Stimulated activated CD4-positive, alpha-beta T cell treated with anti-CD3 and anti-CD28 coated beads, TNF-alpha, amount 100 ng/mL, for 4 hours (primary cell): ENCODE measurements around the gene CHCHD4.
"Not testable (repeated sequence)": the region's sequence is repeated elsewhere in the genome, so short reads cannot be mapped to it uniquely, and the experiment has no call there.

Experiments
- DNase-seq, 3 experiments: peaks; one replicate each; pipeline ENCODE4 v3.0.0-alpha.2; 2020; ENCODE audit warnings: low read depth in 3 of 3

Gene CHCHD4

DNA sequence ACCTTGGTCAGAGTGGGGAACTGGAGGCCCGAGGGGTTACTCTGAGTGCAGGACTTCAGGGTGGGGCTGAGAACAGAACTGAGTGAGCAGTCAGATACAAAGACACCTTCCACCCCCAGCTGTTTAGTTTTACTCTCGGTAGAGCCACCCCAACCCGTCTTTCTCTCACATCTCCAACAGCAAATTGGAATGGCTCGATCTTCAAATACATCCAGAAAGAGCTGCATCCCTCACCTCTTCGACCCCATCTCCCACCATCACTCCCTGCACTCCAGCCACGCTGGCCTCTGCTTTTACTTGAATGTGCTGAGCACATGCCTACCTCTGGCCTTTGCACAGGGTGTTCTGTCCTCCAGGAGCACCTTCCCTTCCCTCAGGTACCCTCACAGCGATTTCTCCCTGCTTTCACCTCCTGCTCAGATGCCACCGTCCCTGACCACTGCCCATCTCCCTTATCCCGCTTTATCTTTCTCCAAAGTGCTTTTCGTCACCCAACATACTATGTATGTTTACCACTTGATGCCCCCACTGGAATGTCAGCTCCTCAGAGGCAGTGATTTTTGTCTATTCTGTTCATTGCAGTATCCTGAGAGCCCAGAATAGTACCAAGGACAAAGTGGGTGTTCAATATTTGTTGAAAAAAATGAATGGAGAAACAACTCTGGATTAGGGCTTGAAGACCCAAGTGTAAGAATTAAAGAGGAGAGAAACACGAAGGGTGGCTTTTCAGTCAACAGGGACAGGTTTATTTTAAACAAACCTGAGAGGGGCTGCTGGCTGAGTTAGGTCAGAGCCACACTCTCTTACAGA, 4.4 kb downstream of the CHCHD4 start:
- no peak for DNase-seq

DNA sequence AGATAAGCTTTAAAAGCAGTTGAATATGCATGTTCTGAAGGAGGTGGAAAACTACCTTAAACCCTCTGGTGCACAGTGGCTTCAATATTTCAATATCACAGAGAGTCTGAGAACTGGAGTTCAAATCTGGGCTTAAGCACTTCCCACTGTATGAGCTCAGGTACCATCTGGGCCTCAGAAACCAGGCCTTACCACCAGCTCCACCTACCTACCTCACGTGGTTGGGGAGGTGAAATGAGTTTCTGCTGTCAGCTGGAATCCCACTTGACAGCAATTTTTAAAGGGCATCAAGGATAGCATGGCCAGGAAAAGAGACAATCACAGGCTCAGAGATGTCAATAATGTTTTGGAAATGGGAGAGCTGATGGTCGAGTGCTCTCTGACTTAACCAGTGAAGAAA, 5.0 kb downstream of the CHCHD4 start:
- DNase-seq = no peak

DNA sequence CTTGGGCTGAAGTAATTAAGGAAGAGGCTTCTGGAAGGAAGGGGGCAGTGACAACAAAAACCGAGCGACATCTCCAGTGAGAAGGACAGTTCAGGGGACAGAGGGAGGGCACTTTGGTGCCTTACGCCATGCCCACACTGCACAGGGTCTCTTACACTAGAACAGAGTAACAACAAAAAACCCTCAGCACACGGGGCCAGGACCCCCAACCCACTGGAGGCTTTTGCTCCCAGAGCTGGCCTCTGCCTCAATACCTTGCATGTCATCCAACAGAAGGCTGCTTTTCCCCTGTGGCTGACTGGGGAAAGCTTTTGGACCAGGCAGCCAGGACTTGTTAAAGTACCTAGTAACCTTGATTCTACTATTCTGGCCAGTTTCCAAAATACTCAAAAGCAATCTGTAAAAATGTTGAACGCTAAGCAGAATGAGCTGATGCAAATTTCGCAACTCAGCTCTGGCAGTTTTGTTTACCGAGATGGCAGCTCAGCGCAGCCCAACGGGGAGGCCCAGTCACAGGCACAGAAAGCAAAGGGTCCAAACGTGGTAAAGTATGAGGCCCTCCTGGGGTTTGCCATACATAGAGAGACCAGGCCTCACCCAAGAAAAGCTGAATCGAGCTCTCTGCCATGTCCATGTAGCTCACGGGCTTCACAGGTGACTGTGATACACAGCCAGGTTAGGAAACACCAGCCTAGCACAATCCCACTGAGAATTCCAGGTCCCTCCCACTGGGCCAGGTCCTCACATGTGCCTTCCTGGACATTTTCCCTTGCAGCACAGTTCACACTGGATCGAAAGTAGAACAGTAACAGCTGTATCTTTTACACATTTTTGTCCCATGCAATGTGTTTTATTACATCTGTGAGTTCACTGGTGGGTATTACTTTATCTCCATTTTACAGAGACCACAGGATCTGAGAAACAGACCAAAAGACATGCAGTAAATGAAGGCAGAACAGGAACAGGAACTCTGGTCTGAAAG, 6.0 kb downstream of the CHCHD4 start:
- no peak for DNase-seq

DNA sequence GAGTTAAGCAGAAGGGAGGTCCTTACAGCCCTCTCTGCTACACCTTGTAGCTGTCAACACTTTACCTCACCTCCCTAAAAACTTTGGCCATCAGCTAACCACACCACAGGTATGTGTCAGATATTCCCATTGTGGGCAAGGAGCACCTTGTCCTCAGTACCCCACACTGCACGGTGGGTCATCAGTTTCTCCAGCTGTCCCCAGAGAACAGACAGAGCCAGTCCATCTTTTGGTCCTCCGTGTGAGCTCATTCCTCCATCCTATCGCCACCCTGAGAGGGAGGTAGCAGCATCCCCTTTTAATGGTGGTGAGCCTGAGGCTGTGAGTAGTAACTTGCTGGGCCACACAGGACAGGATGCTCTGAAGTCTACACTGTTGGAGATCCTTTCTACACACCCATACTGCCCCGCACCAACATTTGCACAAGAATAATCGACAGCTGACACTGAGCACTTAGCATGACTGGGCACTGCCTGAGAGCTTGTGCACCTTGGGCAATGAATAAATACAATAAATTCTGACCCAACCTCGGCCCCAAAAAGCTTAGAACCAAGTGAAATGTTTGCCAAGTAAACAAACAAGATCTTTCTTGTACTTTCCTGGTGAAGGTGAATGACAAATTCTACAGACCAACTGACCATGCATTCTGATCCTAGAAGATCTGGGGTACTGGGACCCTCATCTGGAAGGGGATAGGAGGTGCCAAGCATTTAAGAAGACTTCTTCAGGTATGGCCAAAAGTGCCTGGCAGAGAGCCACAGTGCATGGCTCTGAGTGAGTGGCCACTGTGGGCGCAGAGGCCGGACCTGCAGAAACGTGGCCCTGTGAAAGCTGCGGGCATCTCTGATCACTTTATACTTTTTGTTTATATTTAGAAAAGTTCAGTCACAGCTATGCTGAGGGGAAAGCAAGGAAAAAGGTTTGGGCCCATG, 6.9 kb downstream of the CHCHD4 start:
- no peak for DNase-seq

DNA sequence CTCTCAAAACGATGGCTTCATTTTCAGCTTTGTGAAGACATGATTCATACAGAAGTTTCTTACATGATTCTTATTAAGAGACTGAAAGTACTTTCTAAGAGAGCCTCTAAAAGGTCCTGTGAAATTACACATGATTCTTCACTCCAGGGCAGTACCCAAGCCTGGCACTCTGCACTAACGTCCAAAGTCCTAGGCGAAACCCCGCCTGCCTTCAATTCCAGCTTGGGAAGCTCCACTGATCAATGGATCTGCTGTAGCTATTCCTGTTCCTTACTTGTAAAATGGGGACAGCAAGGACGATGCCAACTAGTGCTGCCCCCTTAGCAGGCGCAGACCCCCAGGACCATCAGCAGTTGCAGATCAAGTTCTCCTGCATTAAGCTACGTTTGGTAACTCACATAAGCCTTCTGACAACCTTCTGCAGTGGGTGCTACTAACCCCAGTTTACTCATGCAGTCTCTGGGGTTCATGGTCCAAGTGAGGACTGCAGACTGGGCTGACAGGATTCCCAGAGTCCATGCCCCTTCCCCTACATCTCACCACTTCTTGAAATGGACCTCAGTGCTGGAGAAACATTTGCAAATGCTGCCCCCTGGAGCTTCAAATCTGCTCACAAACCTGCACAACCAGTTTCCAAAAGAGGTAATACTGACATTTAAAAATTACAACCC, 10.6 kb downstream of the CHCHD4 start:
- no peak for DNase-seq

DNA sequence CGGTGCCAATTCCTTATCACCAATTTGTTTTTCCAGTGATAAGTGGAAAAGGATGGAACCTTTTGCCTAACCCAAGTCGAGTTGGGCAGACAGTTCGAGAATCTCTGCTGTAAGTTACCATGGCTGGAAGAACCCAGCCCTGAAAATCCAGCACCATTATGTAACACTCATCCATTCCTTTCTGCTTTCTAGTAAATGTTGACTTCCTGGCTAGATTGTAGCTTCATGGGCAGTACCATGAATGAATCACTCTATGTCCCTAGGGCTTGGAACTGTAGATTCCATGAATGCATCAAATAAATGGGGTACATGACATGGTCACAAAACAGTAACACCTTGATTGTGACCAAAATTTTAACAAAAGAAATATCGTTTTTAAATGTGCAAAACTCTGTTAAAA, 14.0 kb downstream of the CHCHD4 start:
- DNase-seq = no peak

DNA sequence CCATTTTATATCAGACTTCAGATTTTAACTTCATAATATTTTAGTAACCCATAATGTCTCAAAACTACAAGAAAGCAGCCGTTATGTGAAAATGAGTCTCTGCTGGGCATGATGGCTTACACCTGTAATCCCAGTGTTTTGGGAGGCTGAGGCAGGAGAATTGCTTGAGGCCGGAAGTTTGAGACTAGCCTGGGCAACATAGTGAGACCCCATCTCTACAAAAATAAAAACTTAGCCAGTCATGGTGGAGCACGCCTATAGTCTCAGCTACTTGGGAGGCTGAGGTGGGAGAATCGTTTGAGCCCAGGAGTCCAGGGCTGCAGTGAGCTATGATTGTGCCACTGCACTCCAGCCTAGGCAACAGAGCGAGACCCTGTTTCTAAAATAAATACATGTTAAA, 14.8 kb downstream of the CHCHD4 start:
- not testable (repeated sequence) for DNase-seq

DNA sequence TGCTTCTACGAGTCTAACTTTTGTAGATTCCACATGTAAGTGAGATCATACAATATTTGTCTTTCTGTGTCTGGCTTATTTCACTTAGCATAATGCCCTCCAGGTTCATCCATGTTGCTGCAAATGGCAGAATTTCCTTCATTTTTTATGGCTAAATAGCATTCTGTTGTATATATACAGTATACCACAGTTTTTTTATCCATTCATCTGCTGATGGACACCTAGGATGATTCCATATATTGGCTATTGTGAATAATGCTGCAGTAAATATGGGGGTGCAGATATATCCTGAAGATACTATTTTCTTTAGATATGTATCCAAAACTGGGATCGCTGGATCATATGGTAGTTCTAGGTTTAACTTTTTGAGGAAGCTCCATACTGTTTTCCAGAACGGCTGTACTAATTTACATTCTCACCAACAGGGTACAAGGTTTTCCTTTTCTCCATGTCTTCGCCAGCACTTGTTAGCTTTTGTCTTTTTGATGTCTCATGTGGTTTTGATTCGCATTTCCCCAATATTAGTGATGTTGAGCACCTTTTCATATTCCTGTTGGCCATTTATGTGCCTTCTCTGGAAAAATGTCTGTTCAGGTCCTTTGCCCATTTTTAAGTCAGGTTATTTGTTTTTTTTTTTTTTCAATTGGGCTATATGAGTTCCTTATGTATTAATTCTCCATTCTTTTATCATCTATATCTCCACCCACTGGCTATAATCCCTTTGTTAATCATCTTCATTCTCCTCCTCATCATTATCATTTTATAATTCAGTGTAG, 26.9 kb downstream of the CHCHD4 start:
- no peak for DNase-seq

DNA sequence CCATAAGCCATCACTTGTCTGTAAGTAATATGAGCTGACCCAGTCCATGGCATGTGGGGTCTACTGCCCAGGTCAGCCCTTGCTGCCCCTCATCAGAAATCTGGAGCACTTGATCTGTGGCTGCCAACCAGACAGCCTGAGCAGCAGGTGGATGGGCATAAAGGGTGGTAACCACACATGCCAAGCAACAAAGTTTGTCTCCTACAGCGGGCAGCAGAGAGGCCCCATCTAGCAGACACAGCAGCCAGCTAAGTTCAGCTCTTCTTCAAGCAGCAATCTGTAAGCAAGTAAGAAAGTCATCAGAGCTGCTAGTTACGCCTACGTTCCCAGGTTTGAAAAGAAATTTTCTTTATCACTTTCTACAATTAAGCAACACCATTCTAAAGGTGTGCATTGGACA, 27.9 kb downstream of the CHCHD4 start:
- no peak for DNase-seq

DNA sequence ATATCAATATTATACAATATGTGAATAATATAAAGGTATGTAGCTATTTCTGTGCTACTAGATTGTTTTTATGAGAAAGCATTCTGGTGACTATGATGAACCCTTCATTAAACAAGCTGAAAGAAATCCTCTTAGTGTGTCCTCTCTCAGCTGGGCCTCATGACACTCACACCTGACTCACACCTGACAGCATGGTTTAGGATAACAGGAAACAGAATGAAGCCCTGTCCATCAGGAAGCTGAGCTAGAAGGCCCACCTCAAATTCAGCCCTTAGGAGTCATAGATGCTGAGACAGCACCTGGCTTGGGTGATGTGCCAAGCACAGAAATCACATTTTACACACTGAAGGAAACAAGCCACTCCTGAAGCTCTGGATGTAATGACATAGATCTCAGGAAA, 30.8 kb downstream of the CHCHD4 start:
- no peak for DNase-seq

DNA sequence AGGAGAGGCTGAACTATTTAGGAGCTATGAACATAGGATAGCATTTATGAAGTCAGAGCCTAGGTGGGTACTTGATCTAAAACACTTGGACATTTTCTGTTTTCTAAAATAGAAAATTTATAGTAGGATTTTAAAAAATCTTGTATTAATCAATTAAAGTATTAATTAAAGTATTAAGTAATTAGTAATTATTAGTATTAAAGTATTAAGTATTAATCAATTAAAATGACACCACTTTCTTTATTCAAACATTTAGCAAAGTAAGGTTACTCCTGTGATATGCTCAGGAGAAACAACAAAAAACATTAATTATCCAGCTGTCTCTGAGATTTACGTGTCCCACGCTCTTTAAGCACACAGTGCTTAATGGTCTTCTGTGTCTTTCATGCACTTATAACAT, 32.2 kb downstream of the CHCHD4 start:
- DNase-seq = no peak

DNA sequence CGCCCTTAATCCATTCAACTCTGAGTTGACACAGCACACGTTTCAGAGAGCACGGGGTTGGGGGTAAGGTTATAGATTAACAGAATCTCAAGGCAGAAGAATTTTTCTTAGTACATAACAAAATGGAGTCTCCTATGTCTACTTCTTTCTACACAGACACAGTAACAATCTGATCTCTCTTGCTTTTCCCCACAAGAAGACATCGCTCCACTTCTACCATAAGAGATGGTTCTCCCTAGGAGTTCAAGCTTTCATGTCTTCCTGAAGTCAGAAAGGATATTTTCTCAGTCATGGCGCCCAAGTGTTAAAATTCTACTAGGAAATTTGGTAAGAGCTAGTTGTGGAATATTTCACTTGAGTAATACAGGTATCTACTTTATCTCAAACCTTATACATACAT, 32.7 kb downstream of the CHCHD4 start:
- not testable (repeated sequence) for DNase-seq

DNA sequence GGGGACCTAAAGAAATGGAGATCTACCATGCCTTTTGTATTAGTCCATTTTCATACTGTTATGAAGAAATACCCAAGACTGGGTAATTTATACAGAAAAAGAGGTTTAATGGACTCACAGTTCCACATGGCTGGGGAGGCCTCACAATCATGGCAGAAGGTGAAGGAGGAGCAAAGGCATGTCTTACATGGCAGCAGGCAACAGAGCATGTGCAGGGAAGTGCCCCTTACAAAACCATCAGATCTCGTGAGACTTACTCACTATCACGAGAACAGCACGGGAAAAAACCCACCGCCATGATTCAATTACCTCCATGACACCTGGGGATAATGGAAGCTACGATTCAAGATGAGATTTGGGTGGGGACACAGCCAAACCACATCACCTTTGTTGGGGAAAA, 37.2 kb downstream of the CHCHD4 start:
- not testable (repeated sequence) for DNase-seq

DNA sequence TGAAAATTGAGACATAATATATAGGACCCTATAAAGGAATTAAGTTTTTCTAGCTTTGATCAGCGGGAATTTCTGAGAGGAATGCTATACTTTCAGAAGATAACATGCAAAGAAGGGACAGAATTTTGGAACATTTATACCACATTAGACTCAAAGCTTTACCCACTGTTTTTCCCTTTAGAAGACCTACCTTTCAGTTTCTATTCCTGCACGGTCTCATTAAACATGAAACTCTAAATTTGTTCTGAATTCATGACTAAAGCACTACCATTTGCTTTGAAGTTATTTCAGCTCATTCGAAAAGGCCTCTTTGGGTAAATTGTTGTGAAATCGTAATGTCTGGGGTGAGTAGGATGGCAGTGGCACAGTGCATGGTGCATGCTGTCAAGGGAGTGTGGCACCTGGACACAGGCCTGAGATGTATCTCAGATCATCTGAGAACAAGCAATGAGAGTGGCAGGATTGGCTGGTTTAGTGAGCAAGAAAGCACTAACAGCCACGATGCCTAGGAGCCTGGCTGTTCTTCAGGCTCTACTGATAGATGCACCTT, 42.5 kb downstream of the CHCHD4 start:
- DNase-seq = no peak

DNA sequence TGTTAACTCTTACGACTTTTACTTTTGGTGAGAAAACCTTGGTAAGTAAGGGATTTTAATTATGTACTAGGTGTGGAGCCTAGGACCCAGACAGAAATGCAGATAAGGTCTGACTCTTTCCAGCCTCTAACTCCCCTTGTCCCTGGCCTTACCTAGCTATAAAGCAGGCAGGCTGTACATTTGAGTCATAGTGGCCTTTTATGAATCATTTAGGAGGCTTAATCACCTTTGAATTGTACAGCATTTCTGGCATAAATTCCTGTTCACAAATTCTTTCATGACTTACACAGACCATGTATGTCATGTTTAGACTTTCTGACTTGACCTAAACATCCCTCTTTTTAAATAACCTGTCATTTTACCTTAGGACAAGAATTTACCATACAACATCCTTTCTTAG, 47.4 kb downstream of the CHCHD4 start:
- no peak for DNase-seq

DNA sequence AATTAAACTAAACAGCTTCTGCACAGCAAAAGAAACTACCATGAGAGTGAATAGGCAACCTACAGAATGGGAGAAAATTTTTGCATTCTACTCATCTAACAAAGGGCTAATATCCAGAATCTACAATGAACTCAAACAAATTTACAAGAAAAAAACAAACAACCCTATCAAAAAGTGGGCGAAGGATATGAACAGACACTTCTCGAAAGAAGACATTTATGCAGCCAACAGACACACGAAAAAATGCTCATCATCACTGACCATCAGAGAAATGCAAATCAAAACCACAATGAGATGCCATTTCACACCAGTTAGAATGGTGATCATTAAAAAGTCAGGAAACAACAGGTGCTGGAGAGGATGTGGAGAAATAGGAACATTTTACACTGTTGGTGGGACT, 49.4 kb downstream of the CHCHD4 start:
- DNase-seq = not testable (repeated sequence)

DNA sequence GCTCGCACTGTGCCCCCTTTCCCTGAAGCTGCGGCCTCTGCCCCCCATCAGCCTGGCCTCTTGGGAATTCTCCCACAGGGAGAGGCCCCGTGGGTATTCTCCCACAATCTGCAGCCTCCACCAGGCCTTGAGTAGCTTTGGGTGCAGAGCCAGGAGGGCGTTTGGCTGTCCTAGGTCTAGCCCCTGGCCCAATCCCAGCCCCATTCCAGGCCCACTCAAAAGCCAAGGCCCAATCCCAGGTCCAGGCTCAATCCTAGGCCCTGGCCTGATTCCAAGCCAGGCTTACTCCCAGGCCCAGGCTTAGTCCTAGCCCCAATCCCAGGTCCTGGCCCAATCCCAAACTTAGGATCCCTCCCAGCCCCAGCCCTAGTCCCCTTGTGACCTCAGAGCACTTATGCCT, 59.8 kb downstream of the CHCHD4 start:
- no peak for DNase-seq

DNA sequence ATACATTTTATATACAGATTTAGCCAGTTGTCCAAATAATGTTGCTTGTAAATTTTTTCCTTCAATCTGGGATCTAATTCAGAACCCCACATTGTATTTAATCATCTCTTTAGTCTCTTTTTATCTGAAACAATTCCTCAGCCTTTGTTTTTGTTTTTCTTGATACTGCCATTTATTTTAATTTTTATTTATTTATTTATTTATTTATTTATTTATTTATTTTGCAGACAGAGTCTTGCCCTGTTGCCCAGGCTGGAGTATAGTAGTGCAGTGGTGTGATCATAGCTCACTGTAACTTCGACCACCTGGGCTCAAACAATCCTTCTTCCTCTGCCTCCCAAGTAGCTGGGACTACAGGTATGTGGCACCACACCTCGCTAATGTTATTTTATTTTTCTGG, 61.5 kb downstream of the CHCHD4 start:
- DNase-seq = no peak
